ENCODE data around the gene HLA-DMA.

GRCh38 chr6:32920715-32921114 lies 32.2 kb downstream of the HLA-DMA start:
- TF ChIP-seq CTCF (IDR thresholded peaks at IDR 0.05) (no peak), POLR2A (IDR thresholded peaks at IDR 0.05) (no peak)

Data from thyroid gland (tissue), 4 donors.